ENCODE results near the gene PAX6. TPM values are rescaled to one million over a fixed set of nuclear protein-coding genes. Genes with fewer than 3 reads are reported as not detected.

The PAX6 gene
- polyA plus RNA-seq, 1 donor (not counting 4 experiments of a cell fraction or from before 2014, with no cell fraction given) = 0.12 TPM

GRCh38 chr11:31790649-31791048 is 20.5 kb downstream of the PAX6 start:
- FAIRE-seq (no peak), DNase-seq (ENCODE audit: low read depth, low spot score) (no peak)
- H3K4me3 ChIP-seq (ENCODE audit: control insufficient read depth in 2 of 3, extremely low read depth in 1 of 3, insufficient read depth in 2 of 3, low read depth in 1 of 3, low read length in 3 of 3) = no peak overlapping the region
- H3K9me1 ChIP-seq (ENCODE audit: control insufficient read depth, extremely low read depth, insufficient read depth, low read length) = no peaks in the 10 kb centered on the region
- H3K79me2 ChIP-seq (ENCODE audit: control insufficient read depth, insufficient read depth, low read length) = no peaks in the 10 kb centered on the region
- H3K4me2 ChIP-seq (ENCODE audit: control insufficient read depth, extremely low read depth, insufficient read depth, low read depth, low read length) = no peak overlapping the region
- H3K27me3 ChIP-seq (ENCODE audit: control insufficient read depth, extremely low read depth, insufficient read depth, low read length) = peaks cover 2% of the 10 kb centered on the region
- no peaks in the 10 kb centered on the region for H3K36me3 ChIP-seq (ENCODE audit: control insufficient read depth in 2 of 2, extremely low read depth in 1 of 2, insufficient read depth in 2 of 2, low read length in 2 of 2)
- no peak overlapping the region for H2AFZ ChIP-seq (ENCODE audit: control insufficient read depth, low read length)
- no peaks in the 10 kb centered on the region for H3K9me3 ChIP-seq (ENCODE audit: control insufficient read depth, low read depth, low read length)
- no peaks in the 10 kb centered on the region for H3K4me1 ChIP-seq (ENCODE audit: control insufficient read depth, extremely low read depth, insufficient read depth, low read length)
- TF ChIP-seq EZH2 (IDR thresholded peaks at IDR 0.05; ENCODE audit: low read length) (no peak), CTCF (optimal IDR thresholded peaks at IDR 0.05 in 1 of 3, IDR thresholded peaks at IDR 0.05 in 1 of 3, conservative IDR thresholded peaks at IDR 0.05 in 1 of 3; ENCODE audit: extremely low read depth in 1 of 3, insufficient read depth in 2 of 3, low read length in 3 of 3) (no peak)
- dilution Hi-C loops (cut with MboI; ENCODE audit: extremely low pct_ligation_motif_present, low sequenced_read_pairs) = no loop called here
- H3K27ac ChIP-seq (ENCODE audit: control insufficient read depth, insufficient read depth, low read length) = no peak overlapping the region
- H4K20me1 ChIP-seq (ENCODE audit: control insufficient read depth, extremely low read depth, insufficient read depth, low read length) = no peaks in the 10 kb centered on the region
- no peak overlapping the region for H3K9ac ChIP-seq (ENCODE audit: control insufficient read depth, extremely low read depth, insufficient read depth, low read length)

GRCh38 chr11:31788085-31788484 is 23.0 kb downstream of the PAX6 start:
- no peak overlapping the region for H3K4me2 ChIP-seq (ENCODE audit: control insufficient read depth, extremely low read depth, insufficient read depth, low read depth, low read length)
- no peaks in the 10 kb centered on the region for H3K79me2 ChIP-seq (ENCODE audit: control insufficient read depth, insufficient read depth, low read length)
- no peak for FAIRE-seq
- no peak overlapping the region for H2AFZ ChIP-seq (ENCODE audit: control insufficient read depth, low read length)
- TF ChIP-seq CTCF (optimal IDR thresholded peaks at IDR 0.05 in 1 of 3, IDR thresholded peaks at IDR 0.05 in 1 of 3, conservative IDR thresholded peaks at IDR 0.05 in 1 of 3; ENCODE audit: extremely low read depth in 1 of 3, insufficient read depth in 2 of 3, low read length in 3 of 3) (no peak), EZH2 (IDR thresholded peaks at IDR 0.05; ENCODE audit: low read length) (no peak)
- no peaks in the 10 kb centered on the region for H3K9me1 ChIP-seq (ENCODE audit: control insufficient read depth, extremely low read depth, insufficient read depth, low read length)
- no peaks in the 10 kb centered on the region for H3K4me1 ChIP-seq (ENCODE audit: control insufficient read depth, extremely low read depth, insufficient read depth, low read length)
- DNase-seq (ENCODE audit: low read depth, low spot score) = no peak
- H3K4me3 ChIP-seq (ENCODE audit: control insufficient read depth in 2 of 3, extremely low read depth in 1 of 3, insufficient read depth in 2 of 3, low read depth in 1 of 3, low read length in 3 of 3) = no peak overlapping the region
- no peak overlapping the region for H3K9ac ChIP-seq (ENCODE audit: control insufficient read depth, extremely low read depth, insufficient read depth, low read length)
- no peaks in the 10 kb centered on the region for H4K20me1 ChIP-seq (ENCODE audit: control insufficient read depth, extremely low read depth, insufficient read depth, low read length)
- dilution Hi-C loops (cut with MboI; ENCODE audit: extremely low pct_ligation_motif_present, low sequenced_read_pairs) = no loop called here
- H3K9me3 ChIP-seq (ENCODE audit: control insufficient read depth, low read depth, low read length) = no peaks in the 10 kb centered on the region
- no peaks in the 10 kb centered on the region for H3K36me3 ChIP-seq (ENCODE audit: control insufficient read depth in 2 of 2, extremely low read depth in 1 of 2, insufficient read depth in 2 of 2, low read length in 2 of 2)
- no peaks in the 10 kb centered on the region for H3K27me3 ChIP-seq (ENCODE audit: control insufficient read depth, extremely low read depth, insufficient read depth, low read length)
- no peak overlapping the region for H3K27ac ChIP-seq (ENCODE audit: control insufficient read depth, insufficient read depth, low read length)

Data from keratinocyte (primary cell).